NCI-H1048 (cell line): ENCODE data around the gene SLC25A26.

Source experiments
- DNase-seq: peaks from one replicate; lab custom pipeline; 2025; lab: John Stamatoyannopoulos, UW

The SLC25A26 gene

DNA sequence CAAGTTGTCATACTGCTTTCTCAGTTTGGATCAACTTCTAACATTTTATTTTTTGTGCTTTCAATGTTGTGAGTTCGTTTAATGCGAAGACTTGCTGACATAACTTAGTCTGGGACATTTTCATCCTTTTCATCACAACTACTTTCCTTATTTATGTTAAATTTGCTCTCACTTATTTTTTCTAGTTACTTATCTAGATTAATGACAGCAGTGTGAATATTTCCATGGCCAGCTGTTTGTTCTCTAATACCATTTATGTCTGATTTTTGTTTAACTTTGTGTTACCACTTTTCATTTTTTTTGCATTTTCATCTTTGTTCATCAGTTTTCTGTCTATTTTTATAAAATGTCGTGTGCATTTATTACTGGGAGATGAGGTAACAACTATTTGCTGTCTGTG is 6.2 kb downstream of the SLC25A26 start:
- no peak for DNase-seq

DNA sequence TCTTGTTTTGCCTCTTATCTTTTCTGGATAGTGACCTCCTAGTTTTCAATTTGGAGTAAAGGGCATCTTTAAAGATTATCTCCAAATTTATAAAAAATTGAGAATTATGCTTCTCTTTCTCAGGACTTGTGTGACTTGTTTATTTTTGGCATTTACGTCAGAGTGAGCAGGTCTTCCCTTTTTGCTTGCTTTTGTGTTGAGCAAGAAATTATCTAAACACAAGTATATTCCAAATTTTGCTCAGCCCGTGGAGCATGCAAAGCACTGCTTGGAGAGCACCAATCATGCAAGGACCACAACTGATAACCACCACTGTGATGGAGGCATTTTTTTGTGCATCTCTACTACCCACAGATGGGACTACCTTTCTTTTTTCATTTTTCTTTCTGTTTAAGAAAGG is 7.1 kb downstream of the SLC25A26 start:
- DNase-seq: no peak

DNA sequence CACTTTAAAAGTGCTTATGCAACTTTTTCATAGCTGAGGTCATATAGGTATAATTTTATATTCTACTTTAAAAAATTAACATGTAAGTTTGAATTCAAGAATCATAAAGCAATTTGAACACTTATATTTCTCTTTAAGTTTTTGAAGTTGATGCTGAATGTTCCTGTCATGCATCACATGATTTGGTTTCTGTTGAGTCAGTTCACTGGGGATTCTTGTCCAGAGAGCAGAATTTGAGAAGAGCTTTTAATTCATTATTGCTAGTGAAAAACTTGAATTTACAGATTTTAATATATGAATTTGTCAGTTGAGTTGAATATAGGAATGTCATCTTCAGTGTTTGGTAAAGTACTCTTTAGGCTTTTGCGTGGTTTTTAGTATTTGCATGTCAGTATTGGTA is 7.9 kb downstream of the SLC25A26 start:
- no peak for DNase-seq

DNA sequence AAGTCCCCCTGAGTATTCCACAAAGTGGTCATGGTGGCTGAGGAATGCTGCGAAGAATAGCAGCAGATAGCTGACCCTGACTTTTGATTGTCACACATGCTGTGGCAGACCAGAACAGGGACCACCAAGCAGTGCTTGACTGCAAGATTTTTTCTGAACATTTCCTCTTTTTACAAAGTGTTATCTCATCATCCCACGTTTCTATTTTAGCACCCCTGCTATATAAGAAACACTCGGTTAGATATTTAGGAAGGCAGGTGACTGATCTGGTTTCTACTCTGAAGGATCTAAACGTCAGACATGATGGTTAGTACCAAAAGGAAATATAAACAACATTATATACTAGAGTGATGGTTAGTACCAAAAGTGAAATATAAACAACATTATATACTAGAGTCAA is 9.1 kb downstream of the SLC25A26 start:
- no peak for DNase-seq

DNA sequence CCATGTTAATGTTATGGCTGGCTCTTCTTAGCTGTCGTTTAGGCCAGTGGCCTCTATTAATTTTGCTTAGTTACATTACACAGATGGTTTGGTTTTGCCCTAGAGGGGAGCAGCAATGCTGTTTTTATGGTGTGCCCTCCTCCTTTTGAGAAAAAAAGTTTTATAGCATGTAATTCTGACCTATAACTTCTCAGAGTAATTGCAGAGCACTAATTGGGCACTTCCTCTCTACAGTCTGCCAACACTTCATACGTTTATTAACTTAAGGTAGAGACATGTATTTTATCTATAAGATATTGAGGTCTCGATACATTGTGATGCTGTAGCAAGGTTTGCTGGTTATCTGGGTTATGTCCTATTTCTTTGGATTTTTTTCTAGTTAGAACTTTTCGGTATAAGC is 12.2 kb downstream of the SLC25A26 start:
- DNase-seq: no peak

DNA sequence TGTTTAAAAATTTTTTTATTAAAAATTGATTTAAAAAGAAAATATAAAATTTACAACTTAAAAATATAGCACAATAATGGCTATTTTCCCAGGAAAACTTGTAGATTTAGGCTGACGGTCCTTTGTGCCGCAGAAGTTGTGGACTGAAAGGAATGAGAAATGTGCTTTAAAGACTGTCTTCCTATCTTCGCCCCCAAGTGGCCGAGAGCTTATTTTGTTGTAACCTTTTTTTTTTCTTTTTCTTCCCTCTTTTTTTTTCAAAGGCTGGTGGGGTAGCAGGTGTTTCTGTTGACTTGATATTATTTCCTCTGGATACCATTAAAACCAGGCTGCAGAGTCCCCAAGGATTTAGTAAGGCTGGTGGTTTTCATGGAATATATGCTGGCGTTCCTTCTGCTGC is 15.5 kb downstream of the SLC25A26 start:
- no peak for DNase-seq

DNA sequence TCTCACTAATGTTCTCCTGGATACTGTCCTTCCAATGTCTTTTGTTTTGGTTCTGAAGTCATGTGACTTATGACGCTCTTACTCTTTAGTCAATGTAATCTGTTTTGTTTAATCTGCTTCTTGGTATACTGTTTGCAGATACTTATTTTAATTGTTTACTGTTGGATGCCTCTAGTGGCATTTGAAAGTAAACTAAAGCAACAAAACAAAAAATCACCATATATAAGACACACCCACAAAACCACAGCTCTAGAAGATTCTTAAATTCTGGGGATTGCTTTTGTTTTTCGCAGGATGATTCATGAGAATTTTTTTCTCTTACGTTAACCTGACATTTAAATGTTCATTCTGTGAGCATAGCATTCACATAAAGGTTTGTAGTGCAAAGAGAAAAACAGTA is 16.8 kb downstream of the SLC25A26 start:
- DNase-seq: no peak

DNA sequence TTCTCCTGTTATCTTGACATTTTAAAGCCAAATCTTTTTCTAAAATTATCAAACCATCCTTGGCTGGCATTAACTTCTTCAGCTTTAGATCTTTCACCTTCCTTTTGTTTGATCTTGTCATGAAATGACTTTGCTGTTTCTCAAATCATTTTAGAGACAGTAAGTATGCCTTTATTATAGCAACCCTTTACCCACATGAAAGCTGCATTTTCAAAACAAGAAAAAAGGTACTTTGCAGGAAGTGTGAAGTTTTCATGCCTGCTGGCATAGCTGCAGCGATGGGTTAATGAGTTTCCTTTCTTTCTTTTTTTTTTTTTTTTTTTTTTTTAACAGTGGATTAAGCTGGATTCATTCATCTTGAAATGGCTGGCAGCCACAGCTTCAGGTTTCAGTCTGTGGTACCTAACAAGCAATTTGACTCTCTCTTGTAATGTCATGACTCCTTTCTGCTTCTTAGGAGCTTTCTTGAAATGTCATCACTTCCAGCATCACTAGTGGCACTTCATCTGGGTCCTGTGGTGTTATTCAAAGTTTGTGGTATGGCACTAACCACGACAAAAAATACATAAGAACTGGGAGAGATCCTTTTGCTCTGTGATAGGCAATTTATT is 18.8 kb downstream of the SLC25A26 start:
- no peak for DNase-seq

DNA sequence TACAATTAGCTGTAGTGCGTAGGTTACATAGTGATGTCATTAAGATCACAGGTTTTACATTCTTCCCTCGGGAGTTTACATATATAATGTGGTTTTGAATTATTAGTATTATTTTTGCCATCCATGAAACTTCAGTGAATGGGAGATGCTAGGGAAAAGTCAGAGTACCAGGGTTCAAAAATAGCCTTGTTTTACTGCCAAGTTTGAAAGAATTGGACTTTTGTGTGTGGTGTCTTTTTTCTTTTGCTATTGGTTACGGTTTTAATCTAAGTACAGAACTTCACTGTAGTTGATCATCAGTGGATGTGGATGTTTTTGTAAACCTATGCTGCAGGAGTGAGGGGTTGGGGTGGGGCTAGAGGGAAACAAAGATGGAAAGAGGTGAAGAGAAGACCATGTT is 20.7 kb downstream of the SLC25A26 start:
- DNase-seq: no peak

DNA sequence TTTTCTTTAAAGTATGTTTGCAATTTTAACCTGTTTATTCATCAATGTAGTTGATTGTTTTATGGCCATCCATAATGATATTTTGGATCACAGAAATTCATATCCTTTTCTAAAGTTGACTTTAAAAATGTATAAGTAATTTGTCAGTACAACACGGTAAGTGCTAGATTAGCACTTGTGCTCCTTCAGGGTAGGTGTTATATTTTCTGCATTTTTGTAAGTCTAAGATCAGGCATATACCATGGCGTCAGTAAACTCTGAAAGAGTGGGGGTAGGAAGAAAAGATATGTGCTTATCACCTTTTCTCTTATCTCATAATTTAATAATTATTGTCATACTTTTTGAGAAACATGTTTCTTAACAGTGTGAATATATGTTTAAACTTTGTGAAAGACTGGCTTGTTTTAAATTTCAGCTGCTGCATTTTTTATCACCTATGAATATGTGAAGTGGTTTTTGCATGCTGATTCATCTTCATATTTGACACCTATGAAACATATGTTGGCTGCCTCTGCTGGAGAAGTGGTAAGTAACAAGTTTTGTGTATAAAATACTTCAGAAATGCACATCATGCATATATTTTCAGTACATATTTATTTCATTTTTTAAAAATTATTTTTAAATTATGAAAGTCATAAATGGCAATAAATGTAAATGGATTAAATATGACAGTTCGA is 22.1 kb downstream of the SLC25A26 start:
- no peak for DNase-seq

DNA sequence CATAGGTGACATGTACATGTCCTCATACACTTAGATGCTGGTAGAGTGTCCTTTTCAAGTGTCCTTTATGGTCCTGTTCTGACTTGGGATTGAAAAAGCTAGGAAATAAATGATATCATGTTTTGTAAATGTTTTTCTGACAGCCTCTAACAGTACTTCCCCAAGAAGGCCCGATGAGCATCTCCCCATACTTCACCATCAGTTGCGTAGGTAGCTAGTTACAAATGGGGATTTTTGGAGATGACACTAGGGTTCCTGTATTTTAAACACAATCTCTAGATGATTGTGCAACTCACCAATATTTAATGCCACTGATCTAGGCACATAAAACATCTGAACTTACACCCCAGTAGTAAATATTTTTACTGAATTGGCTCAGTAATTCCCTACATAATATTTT is 27.8 kb downstream of the SLC25A26 start:
- no peak for DNase-seq

DNA sequence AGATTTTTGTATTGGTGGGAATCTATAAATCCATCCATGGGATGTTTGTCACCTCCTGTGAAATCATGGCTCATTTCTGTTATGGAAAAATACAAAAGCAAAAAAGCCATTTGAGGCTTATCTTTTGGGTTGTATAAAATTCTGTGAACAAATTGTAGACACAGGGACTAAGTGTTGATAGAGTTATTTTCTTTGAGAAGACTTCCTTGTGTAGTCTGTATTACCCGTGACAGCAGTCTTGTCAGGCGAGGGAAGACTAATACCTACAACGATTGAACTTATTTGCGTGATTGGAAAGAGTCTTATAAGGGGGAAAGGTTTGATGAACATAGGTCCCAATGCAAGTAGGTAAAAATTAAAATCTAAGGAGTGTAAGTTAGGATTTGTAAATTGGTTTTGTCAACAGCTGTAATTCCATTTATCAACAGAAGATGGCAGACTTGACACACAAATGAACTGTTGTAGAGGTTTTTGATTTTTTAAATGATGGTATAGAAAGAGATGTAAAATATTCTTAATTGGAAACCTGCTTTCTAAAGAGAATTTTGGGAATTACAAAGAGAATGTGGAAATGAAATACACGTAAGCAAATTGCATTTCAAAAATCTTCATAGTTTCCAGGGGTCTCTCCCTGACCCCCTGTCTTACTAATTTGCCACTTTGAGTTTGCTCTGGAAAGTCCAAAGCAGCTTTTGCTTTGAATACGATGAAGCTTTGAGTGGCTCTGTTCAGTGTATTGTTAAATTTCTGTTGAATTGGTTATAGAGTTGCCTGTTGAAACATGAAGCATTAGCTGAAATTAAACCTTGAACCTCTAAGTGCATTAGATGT is 33.2 kb downstream of the SLC25A26 start:
- DNase-seq: no peak

DNA sequence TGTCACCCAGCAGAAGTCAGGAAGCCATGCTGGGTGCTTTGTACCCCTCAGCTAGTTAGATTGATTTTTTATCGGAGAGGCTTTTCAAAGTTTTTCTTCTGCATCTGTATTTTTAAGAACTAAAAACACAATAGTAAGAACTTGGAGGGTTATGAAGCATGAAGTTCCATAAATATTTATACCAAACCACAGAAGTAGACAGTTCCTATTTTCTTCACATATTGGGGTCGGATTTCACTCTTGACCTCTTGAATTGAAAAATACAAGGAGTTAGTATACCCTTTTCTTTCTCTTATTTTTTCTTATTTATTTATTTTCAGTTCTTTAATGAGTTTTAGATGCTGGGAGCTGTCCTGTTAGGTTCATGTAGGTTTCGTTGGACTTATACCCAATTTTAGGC is 35.1 kb downstream of the SLC25A26 start:
- no peak for DNase-seq

DNA sequence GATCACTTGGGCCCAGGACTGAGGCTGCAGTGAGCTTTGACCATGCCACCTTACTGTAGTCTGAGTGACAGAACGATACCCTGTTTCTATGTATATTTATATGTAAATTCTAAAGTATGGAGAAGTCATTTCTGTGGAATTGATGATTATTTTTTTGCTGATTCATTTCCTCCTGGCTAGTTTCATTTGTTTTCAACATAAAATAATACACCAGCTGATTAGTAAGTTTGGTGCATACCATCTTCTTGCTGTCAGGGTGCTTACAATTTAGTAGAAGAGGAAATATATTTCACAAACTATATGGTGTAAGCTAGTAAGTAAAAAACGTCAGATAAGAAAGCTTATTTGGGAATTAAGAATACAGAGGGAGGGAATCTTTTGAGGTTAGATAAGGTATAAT is 36.0 kb downstream of the SLC25A26 start:
- DNase-seq: no peak

DNA sequence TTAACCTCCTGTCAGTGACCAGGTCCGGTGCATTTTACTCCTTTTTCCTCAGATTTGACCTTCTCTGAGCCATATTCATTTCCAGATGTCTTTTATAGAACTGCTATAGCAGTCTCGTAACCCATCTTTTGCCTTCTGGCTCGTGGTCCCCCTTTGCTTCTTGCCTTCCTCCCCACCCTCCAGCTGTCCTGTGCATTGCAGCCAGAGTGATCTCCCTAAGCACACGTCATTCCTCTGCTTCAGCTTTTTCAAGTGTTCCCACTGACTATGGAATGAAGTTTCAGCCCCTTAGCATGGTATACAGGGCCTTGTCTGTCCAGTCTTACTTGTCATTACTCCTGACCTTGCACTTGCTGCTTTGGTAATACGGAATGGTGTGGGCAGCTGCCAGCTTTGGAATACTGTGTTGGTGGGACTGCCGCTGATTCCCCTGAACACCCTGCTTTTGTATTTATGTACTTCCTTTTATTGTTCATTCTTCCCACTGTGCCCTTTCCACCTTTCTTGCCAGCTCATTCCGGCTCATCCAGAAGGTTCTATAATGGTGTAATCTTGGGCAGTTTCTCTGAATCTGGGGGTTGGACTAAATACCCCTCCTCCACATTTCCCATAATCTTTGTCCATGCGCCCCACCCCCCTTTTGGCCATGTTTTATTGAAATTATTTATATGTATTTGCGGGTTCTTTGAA is 38.9 kb downstream of the SLC25A26 start:
- DNase-seq: no peak

DNA sequence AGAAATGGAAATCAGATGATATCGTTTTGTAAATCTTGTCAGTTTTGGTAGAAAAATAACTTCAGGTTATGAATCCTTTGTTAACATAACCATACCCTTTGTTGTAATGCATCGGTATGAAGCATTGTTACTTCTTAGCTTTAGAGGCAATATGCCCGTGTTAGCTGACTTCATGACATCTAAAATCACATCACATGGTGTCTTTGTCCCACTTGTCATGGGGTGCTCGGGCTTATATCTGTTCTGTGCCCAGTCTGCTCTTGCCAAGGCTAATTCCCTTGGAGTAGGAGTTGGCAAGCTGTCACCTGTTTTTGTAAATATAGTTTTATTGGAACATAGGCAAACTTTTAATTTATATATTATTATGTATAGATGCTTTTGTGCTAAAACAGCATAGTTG is 39.6 kb downstream of the SLC25A26 start:
- no peak for DNase-seq

DNA sequence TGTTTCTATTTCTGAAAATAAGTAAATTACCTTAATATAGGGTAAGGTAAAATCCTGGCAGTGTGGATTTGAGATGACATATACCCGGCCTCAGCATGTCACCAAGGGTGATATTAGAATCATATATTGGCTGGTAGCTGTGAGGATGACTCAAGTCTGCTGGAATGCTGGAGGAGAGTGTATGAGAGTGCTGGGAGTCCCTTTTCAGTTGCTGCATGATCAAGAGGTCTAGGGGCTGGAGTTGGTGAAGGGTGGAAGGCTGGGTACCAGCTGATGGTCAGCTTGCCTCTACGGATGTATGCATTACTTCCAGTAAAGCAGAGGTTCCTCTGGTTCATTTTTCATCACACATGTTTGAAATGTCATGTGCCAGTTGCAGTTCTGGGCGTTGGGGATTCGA is 40.6 kb downstream of the SLC25A26 start:
- no peak for DNase-seq

DNA sequence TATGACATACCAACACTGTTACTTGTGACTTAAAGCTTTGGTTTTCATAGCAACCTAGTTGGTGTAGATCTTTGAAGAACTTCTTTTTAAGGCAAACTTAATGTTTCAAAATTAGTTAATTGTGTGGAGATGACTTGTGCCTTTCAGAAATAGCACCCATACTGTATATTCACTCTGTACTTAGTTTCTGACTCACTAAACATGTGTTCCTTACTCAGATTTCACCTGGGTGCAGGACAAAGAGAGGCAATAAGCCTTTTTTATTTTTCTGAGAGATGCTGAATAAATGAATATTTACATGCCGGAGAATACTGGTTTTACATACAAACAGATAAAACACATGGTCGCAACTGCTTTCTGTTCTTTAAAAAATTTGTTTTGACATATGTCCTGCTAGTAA is 44.8 kb downstream of the SLC25A26 start:
- DNase-seq: no peak

DNA sequence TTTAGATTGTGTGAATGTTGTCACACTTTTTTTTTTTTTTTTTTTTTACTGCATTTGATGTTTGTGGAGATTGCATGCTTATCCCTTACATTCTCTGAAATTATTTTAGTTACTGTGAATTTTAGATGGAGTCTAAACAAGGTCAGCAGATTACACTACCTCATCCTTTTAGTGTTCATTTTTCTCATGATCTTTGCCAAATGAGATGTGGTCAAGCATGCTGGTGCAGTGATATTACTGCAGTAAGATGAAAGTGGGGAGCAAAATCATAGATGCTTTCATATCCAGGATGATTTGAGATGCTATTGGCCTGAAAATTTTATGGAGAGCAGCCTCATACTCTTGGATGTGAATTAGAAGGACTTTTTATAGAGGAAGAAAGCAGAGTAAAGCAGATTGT is 45.8 kb downstream of the SLC25A26 start:
- DNase-seq: no peak

DNA sequence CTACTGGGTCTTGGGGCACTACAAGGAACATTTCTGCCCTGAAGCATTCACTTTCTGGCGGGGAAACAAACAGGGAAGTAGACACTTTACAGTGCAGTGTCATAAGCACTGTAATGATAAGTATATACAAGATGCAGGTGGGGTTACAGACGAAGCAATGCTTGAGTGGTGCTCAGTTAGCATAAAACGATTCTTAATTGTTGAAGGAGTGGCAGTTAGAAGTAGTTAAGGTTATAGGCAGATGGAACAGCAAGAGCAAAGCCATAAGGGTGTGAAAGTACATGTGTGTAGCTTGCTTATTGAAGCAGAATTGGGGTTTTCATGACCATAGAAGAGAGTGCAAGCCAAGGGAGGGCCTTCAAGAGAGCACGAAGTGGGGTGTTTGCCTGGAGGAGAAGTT is 46.2 kb downstream of the SLC25A26 start:
- no peak for DNase-seq

DNA sequence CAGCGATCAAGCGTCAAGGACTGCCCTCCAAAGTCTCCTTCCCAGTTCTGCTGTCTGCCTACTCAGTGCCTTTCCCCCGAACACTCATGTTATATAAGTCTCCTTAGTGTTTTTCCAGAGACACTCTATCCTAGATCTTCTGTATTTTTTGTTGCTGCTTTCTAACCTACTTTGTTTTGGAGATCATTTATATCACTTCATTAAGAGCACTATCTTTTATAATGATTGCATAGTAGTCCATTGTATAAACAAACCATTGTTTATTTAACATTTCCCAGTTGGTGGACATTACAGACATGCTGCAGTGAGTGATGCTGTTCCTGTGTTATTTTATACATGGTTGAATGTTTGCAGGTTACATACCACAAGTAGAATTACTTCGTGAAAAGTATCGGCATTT is 47.1 kb downstream of the SLC25A26 start:
- no peak for DNase-seq

DNA sequence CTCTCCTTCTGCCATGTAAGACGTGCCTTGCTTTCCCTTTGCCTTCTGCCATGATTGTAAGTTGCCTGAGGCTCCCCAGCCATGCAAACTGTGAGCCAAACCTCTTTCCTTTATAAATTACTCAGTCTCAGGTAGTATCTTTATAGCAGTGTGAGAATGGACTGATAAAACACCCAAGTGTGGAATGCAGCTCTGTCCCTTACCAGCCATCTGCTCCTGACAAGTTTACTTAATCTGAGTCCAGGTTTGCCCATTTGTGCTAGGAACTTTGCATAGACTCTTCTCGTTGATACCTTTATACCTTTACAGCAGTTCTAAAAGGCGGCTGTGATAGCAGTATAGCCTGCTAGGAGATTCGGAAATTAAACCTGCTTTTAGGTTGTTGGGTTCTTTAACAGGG is 48.1 kb downstream of the SLC25A26 start:
- DNase-seq: no peak

DNA sequence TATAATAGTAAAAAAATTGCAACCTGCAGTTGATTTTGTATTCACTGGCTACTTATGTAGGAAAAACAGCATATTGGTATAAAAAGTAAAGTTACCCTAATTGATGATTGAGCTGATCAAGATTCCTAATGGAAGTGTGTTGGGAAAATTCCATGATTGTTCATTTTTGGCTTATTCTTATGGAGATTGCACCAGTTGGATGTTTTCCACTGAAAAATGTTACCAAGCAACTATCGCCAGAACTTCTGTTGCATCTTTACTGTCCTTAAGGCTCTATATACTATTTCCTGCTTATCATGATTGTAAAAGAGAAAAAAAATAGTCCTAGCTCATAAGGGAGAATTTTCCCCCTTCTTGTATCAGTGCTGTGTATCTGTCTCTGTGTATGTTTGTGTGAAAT is 48.6 kb downstream of the SLC25A26 start:
- no peak for DNase-seq
